NCI-H345 treated with DMSO at 0.1 percent for 48 hours (cell line): ENCODE results near the gene TTC38.

Source experiments
- DNase-seq: peaks from one replicate; lab custom pipeline; 2025; ENCODE audit not compliant: unreplicated experiment; lab: John Stamatoyannopoulos, UW

The TTC38 gene

DNA sequence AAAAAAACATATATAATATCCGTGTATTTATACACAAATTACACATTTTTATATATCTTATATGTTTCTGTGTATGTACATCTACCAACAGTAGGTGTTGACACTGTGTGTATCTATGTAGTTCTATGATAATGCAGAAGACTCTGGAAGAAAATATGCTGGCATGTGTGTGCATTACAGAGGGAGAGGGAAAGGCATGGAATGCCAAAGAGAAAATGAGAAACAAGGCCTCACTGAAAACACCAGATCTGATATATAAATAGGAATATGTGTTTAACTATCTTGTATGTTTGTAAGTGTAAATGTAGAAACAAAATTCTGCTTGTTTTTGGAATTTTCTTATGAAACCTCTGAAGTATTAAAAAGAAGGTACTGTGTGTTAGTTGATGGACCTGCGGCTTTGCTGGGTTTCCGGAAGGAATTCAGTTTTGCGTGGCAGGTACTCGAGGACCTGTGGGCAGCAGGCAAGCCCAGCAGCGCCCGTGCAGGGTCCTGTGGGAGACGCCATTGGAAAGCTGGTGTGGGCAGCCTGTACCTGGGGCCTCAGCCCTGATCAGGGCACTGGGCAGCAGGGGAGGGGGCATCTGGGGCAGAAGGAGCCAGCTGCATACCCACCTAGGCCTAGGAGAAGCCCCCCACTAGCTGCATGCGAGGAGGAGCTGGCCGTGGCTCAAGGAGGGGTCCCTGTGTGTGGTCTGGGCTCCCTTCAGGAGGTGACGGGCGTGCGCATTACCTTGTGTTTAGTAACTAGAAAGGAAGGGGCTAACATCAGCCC lies 60.1 kb downstream of the TTC38 start:
- DNase-seq = no peak

DNA sequence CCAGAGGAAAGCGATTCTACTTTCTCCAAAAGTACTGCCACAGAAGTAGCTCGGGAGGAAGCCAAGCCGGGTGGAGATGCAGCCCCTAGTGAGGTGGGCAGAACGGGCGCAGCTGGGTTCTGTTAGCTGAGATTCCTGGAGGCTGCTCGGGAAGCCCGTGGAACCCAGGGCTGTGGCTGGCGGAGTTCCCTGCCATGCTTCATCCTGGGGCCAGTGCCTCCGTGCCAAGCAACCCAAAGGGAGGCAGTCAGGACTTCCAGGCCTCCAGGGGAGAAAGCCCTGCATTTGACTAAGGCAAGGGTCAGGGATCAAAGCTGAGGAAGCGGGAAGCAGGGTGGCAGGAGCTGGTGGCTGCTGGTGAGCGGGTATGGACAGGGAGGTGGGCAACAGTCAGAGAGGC lies 61.0 kb downstream of the TTC38 start:
- no peak for DNase-seq

DNA sequence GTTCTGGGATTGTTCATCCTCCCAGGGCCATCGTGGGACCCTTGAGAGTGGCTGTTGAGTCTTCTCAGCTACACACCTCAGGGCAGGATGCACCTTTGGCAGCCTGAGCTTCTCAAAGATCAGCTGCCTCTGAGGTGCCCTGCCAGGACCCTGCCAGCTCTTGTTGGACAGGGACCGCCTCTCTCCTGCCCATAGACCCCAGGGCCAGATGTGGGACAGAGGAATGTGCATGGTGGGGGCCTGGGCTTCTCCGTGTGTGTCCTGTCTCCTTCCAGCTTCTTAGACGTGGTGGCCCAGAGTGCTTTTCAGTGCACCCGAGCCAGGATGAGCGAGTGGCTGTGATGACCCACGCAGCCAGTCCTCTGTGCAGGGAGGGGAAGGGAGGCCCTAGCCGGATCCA lies 61.8 kb downstream of the TTC38 start:
- DNase-seq = no peak

DNA sequence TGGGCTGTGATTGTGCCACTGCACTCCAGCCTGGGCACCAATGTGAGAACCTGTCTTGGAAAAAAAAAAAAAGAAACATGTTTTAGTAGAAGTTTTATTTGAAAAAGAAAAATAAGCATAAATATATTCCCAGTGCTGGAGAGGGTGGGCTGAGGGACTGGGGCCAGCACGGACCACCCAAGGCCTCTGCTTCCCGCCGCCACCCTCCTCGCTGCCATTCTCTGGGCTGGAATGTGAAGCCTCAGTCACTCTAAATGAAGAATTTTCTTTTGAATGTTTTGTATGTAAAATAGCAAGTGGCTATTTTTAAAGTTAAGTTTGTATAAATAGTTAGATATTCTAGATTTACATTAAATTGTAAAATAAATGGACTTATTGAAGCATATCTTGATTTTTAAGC lies 62.6 kb downstream of the TTC38 start:
- DNase-seq = no peak

DNA sequence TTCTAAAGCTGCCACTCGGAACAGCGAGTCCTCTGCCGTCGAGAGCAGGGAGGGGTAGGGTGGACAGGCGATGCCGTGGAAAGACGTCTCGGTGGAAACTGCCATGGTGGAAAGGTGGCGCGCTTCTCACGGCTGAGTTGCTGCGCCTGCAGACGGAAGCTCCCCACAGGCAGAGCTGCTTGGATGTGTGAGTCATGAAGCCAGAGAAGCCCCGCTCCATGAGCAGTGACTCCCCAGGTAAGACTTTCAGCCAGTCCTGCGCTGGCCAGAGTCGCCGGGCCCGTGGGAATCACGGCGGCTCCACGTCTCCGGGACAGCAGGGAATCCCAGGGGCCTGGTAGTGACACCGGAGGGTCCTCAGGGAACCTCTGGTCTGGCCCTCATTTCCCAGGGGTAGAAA lies 63.7 kb downstream of the TTC38 start:
- DNase-seq = no peak

DNA sequence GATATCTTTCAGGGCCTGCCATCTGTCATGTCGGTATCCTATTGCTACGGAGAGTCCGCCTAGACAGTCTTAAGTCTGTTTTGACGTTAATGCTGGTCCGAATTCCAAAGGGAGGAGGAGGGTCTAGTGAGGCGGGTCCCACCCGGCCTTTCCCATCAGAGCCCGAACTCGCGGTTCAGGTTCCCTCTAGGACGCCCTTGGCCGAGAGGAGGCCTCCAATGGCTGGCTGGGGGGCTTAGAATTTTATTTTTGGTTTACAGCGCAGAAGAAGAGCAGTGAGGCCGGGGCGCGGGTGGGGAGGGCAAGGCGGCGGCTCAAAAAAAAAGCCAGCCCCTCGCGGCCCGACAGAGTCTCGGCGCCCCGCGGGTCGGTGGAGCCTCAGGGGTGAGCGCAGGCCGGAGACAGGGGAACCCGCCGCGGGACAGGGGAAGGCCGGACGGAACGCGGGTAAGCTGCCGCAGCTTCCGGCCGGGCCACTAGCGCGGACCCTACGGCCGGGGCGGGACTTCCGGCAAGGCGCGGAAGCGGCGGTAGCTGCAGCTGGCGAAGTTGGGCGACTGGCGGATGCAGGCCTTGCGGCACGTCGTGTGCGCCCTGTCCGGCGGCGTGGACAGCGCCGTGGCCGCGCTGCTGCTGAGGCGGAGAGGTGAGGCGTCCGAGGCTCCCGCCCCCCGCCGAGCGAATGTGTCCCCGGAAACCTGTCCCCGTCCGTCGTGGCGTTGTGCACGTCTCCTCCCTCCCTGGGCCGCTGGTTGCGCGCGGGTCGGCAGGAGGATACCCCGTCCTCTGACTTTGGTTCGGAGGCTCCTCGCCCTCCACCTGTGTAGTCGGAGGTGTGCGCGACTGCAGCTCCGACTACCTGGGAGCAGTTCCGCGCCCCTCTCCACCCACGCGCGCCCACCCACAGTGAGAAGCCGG lies 67.7 kb downstream of the TTC38 start, which contains the start of gene TRMU:
TSS of gene TRMU (plus strand) at position 514 of the 918 bp plus-strand sequence. CDS start at position 565, 51 bp downstream.
- DNase-seq = peak; percentile 36

DNA sequence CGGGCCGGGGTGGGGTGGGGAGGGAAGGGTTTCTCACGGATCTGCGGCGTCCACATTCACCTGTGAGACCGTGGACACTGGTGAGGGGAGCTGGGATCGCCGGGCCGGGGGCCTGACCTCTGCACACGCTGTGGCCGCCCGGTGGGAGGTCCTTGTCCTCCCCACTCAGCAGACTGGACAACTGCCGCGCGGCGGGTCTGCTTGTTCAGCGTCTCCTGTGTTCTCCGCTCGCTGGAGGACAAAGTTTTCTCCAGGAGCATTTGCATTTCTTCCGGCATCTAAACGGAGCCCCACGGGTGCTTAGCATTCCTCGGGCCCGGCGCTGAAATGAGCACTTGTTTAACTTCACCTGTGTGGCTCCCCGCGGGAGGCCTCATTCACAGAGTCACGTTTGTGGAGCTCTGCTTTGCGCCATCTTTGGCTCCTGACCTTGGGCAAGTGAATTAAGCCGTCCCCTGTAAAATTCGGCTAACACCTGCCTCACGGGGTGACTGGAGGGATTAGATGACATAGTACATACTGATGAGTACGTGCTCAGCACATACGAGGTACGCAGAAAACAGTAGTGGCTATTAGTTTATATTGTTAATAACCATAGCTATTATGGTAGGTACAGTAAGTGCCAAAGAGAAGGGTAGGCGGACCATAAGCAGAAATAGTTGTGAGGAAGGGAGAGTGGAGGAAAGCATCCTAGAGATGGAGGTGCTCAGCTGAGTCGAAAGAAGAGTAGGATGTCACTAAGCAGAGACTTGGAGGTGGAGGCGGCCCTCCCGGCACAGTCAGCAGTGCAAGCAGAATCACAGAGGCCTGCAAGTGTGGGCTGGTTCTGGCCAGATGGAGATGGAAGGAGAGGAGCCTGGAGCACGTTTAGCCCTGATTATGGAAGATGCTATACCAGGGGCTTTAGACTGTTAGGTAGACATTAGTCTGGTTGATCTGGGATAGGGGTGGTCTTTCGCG lies 68.6 kb downstream of the TTC38 start:
- no peak for DNase-seq

DNA sequence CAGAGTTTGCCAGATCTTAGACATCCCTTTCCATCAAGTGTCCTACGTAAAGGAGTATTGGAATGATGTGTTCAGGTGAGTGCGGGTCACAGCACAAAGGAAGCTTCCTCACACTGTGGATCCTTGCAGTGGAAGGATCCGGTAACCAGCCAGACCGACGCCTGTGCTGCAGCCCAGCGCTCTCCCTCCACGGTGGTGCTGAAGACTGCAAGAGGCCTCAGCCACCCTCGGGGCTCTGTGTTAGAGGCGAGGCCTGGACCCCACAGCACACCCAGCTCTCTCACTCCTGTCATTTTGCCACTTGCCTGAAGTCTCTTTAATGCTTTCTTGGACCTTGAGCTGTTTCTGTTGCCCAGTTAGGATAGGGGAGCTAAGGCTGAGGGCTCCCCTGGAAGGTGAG lies 70.1 kb downstream of the TTC38 start:
- DNase-seq = no peak

DNA sequence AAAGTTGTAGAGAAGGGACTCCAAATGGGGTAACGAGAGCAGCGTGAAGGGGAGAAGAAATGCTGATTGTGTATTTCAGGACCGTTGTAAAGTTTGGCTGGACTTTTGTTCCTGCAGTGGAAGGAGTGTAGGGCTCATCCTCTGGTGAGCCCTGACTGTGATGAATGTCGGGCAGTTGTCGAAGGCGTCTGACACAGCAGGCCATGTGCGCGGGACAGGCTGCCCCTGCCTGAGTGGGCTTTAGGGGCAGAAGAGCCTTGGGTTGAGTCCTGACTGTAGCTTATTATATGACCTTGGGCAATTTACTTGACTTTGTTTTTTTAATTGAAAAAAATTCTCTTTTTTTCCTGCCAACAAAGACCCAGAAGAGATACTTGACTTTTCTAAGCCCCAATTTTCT lies 70.8 kb downstream of the TTC38 start:
- DNase-seq = no peak

DNA sequence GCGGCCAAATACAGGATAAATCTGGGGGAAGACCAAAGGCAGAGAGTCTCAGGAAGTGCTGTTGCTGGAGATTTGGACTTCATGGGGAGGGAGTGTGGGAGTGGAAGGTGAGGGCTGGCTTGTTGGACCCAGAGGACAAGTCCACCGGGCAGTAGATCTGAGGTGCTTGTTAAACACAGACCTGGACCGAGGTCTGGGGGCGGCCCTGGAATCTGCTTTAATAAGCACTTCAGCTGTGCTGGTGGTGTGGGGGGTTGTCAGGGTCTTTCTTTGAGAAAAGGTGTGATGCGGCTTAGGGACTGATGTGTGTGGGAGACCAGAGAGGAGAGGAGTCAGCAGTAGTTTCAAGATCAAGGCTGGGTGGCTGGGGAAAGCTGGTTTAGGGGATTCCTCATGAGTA lies 72.1 kb downstream of the TTC38 start:
- DNase-seq = no peak

DNA sequence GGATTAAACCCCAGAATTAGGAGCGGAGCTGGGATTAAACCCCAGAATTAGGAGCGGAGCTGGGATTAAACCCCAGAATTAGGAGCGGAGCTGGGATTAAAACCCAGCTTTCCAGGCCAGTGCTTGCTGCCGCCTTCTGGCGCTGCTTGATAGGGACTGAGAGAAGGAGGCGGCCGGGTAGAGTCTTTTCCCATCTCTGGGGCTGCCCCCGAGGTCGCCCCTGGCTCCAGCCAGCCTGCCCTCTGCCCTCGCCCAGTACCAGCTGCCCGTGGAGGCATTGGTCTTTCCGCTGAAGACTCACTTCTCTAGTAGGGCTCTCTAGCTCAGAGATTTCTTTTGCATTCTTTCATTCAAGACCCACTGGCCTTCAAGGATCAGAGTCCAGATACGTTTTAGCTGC lies 72.9 kb downstream of the TTC38 start:
- DNase-seq = no peak
